Measurements from ENCODE around the gene SETD1B.

The SETD1B gene

GRCh38 chr12:121813951-121814350 lies 10.1 kb downstream of the SETD1B start:
- Histone ChIP-seq H3K4me1 (ENCODE audit: insufficient read depth, low read length) (peaks cover 8% of the 10 kb centered on the region), H3K9ac (ENCODE audit: low read depth, low read length) (no peak overlapping the region), H3K9me3 (ENCODE audit: control insufficient read depth, insufficient read depth, low read length) (no peaks in the 10 kb centered on the region), H3K36me3 (ENCODE audit: insufficient read depth, low read length) (peaks cover 4% of the 10 kb centered on the region; the same call in 1 of the 2 replicates)

- Histone ChIP-seq H3K9ac (ENCODE audit: low read depth, low read length) (no peak overlapping the region), H3K9me3 (ENCODE audit: control insufficient read depth, insufficient read depth, low read length) (no peaks in the 10 kb centered on the region), H3K4me1 (ENCODE audit: insufficient read depth, low read length) (peaks cover 8% of the 10 kb centered on the region), H3K36me3 (ENCODE audit: insufficient read depth, low read length) (peaks cover 3% of the 10 kb centered on the region; the same call in 1 of the 2 replicates)
Measured at GRCh38 chr12:121814429-121815119, 10.8 kb downstream of the SETD1B start.

GRCh38 chr12:121815263-121815662 lies 11.5 kb downstream of the SETD1B start:
- Histone ChIP-seq H3K4me1 (ENCODE audit: insufficient read depth, low read length) (peaks cover 8% of the 10 kb centered on the region), H3K9ac (ENCODE audit: low read depth, low read length) (no peak overlapping the region), H3K9me3 (ENCODE audit: control insufficient read depth, insufficient read depth, low read length) (no peaks in the 10 kb centered on the region), H3K36me3 (ENCODE audit: insufficient read depth, low read length) (peaks cover 5% of the 10 kb centered on the region; the same call in 1 of the 2 replicates)

GRCh38 chr12:121816925-121817647 lies 13.3 kb downstream of the SETD1B start:
- peaks cover 5% of the 10 kb centered on the region; the same call in 1 of the 2 replicates for H3K36me3 ChIP-seq (ENCODE audit: insufficient read depth, low read length)
- no peaks in the 10 kb centered on the region for H3K4me1 ChIP-seq (ENCODE audit: insufficient read depth, low read length)
- H3K9ac ChIP-seq (ENCODE audit: low read depth, low read length), result no peak overlapping the region
- H3K9me3 ChIP-seq (ENCODE audit: control insufficient read depth, insufficient read depth, low read length), result no peaks in the 10 kb centered on the region

- Histone ChIP-seq H3K4me1 (ENCODE audit: insufficient read depth, low read length) (no peaks in the 10 kb centered on the region), H3K36me3 (ENCODE audit: insufficient read depth, low read length) (peaks cover 5% of the 10 kb centered on the region; the same call in 1 of the 2 replicates), H3K9ac (ENCODE audit: low read depth, low read length) (no peak overlapping the region), H3K9me3 (ENCODE audit: control insufficient read depth, insufficient read depth, low read length) (no peaks in the 10 kb centered on the region)
Measured at GRCh38 chr12:121817648-121818043, 13.8 kb downstream of the SETD1B start.

- Histone ChIP-seq H3K9ac (ENCODE audit: low read depth, low read length) (no peak overlapping the region), H3K9me3 (ENCODE audit: control insufficient read depth, insufficient read depth, low read length) (no peaks in the 10 kb centered on the region), H3K4me1 (ENCODE audit: insufficient read depth, low read length) (no peaks in the 10 kb centered on the region), H3K36me3 (ENCODE audit: insufficient read depth, low read length) (peaks cover 5% of the 10 kb centered on the region; the same call in 1 of the 2 replicates)
Measured at GRCh38 chr12:121819212-121819949, 15.6 kb downstream of the SETD1B start.

- Histone ChIP-seq H3K9ac (ENCODE audit: low read depth, low read length) (no peak overlapping the region), H3K9me3 (ENCODE audit: control insufficient read depth, insufficient read depth, low read length) (no peaks in the 10 kb centered on the region), H3K36me3 (ENCODE audit: insufficient read depth, low read length) (peaks cover 5% of the 10 kb centered on the region; the same call in 1 of the 2 replicates), H3K4me1 (ENCODE audit: insufficient read depth, low read length) (no peaks in the 10 kb centered on the region)
Measured at GRCh38 chr12:121820056-121820455, 16.2 kb downstream of the SETD1B start.

GRCh38 chr12:121822393-121823100 lies 18.7 kb downstream of the SETD1B start:
- Histone ChIP-seq H3K9ac (ENCODE audit: low read depth, low read length) (no peak overlapping the region), H3K36me3 (ENCODE audit: insufficient read depth, low read length) (peaks cover 5% of the 10 kb centered on the region; the same call in 1 of the 2 replicates), H3K4me1 (ENCODE audit: insufficient read depth, low read length) (no peaks in the 10 kb centered on the region), H3K9me3 (ENCODE audit: control insufficient read depth, insufficient read depth, low read length) (no peaks in the 10 kb centered on the region)

- Histone ChIP-seq H3K9ac (ENCODE audit: low read depth, low read length) (no peak overlapping the region), H3K36me3 (ENCODE audit: insufficient read depth, low read length) (0 out of 2 replicates have a peak, but pooled peaks cover 5% of the 10 kb centered on the region), H3K9me3 (ENCODE audit: control insufficient read depth, insufficient read depth, low read length) (no peaks in the 10 kb centered on the region), H3K4me1 (ENCODE audit: insufficient read depth, low read length) (no peaks in the 10 kb centered on the region)
Measured at GRCh38 chr12:121823101-121823726, 19.4 kb downstream of the SETD1B start.

GRCh38 chr12:121823727-121824115 lies 19.9 kb downstream of the SETD1B start:
- Histone ChIP-seq H3K9ac (ENCODE audit: low read depth, low read length) (no peak overlapping the region), H3K9me3 (ENCODE audit: control insufficient read depth, insufficient read depth, low read length) (no peaks in the 10 kb centered on the region), H3K4me1 (ENCODE audit: insufficient read depth, low read length) (no peaks in the 10 kb centered on the region), H3K36me3 (ENCODE audit: insufficient read depth, low read length) (0 out of 2 replicates have a peak, but pooled peaks cover 5% of the 10 kb centered on the region)

GRCh38 chr12:121825041-121825523 lies 21.3 kb downstream of the SETD1B start:
- Histone ChIP-seq H3K4me1 (ENCODE audit: insufficient read depth, low read length) (no peaks in the 10 kb centered on the region), H3K36me3 (ENCODE audit: insufficient read depth, low read length) (no peaks in the 10 kb centered on the region), H3K9ac (ENCODE audit: low read depth, low read length) (no peak overlapping the region), H3K9me3 (ENCODE audit: control insufficient read depth, insufficient read depth, low read length) (no peaks in the 10 kb centered on the region)

GRCh38 chr12:121826318-121827150 lies 22.7 kb downstream of the SETD1B start:
- Histone ChIP-seq H3K4me1 (ENCODE audit: insufficient read depth, low read length) (no peaks in the 10 kb centered on the region), H3K9ac (ENCODE audit: low read depth, low read length) (no peak overlapping the region), H3K36me3 (ENCODE audit: insufficient read depth, low read length) (no peaks in the 10 kb centered on the region), H3K9me3 (ENCODE audit: control insufficient read depth, insufficient read depth, low read length) (no peaks in the 10 kb centered on the region)
